Endothelial cell of umbilical vein (primary cell): Measurements from ENCODE around the gene TUBGCP3. TPM values are rescaled to one million over a fixed set of nuclear protein-coding genes. Genes with fewer than 3 reads are reported as not detected.

Experiments
- BruUV-seq: library from RNA; stranded (reverse); fragments of 400-500 nt; replicated peaks from 2 replicates; lab custom pipeline; 2021; lab: Mats Ljungman, UMichigan
- CTCF ChIA-PET: fragments of 300-600, 350-600 bp; sonication (Branson Sonifier 250); formaldehyde crosslinking; loops from one replicate; lab custom pipeline; 2021; ENCODE audit warnings: antibody characterized with exemption, inconsistent platforms; lab: Charles Lee
- POLR2A ChIA-PET: fragments of 300-600, 350-600 bp; sonication (Branson Sonifier 250); formaldehyde crosslinking; loops from one replicate; lab custom pipeline; 2021; ENCODE audit warnings: antibody characterized with exemption, inconsistent platforms; lab: Charles Lee
- DNase-seq: peaks from one replicate; pipeline ENCODE4 v3.0.0-alpha.2; 2011; ENCODE audit warnings: low read depth, low spot score
- FAIRE-seq: peaks from 2 replicates; lab custom pipeline; 2011; peaks lifted over from hg19 to GRCh38; lab: Jason Lieb, UNC
- H2AFZ ChIP-seq: 2 replicates; pipeline ENCODE4 v1.6.0; 2012; ENCODE audit warnings: low read depth, low read length, control low read depth, inconsistent platforms
- H3K27ac ChIP-seq: 2 replicates; pipeline ENCODE4 v1.5.1; 2011; ENCODE audit warnings: low read depth, mild to moderate bottlenecking, control low read depth, low read length, moderate library complexity; ENCODE audit not compliant: insufficient read depth
- H3K27me3 ChIP-seq, 2 experiments: 2 replicates each; pipeline versions ENCODE4 v1.6.0 to v1.6.1; 2011; ENCODE audit warnings: low read length in 2 of 2, mixed read lengths in 1 of 2; ENCODE audit not compliant: control insufficient read depth in 2 of 2, insufficient read depth in 2 of 2
- H3K36me3 ChIP-seq, 2 experiments: 2 replicates in 1 of 2; 3 replicates in 1 of 2; pipeline ENCODE4 v1.5.1; 2011; ENCODE audit warnings: low read length in 2 of 2, mild to moderate bottlenecking in 1 of 2, moderate library complexity in 1 of 2; ENCODE audit not compliant: control insufficient read depth in 2 of 2, insufficient read depth in 2 of 2; ENCODE audit errors: extremely low read depth in 1 of 2
- H3K4me1 ChIP-seq: 3 replicates; pipeline ENCODE4 v1.5.1; 2011; ENCODE audit warnings: mild to moderate bottlenecking, low read length; ENCODE audit not compliant: control insufficient read depth, insufficient read depth; ENCODE audit errors: extremely low read depth
- H3K4me2 ChIP-seq: 2 replicates; pipeline ENCODE4 v1.6.1; 2011; ENCODE audit warnings: low read length, control low read depth, mixed read lengths; ENCODE audit not compliant: insufficient read depth
- H3K4me3 ChIP-seq, 3 experiments: fragments of 200-600 bp in 1 of 3; sonication (generic), shearing (Covaris generic) in 1 of 3; replicated peaks in 1 of 3; 2 replicates each; pipeline ENCODE4 v1.5.1; 2011 to 2016; ENCODE audit warnings: control low read depth in 3 of 3, low read length in 3 of 3, mild to moderate bottlenecking in 2 of 3, inconsistent platforms in 1 of 3, low read depth in 1 of 3, moderate library complexity in 1 of 3; ENCODE audit not compliant: insufficient read depth in 1 of 3
- H3K79me2 ChIP-seq: 2 replicates; pipeline ENCODE4 v1.6.0; 2012; ENCODE audit warnings: low read length, inconsistent platforms; ENCODE audit not compliant: control insufficient read depth, insufficient read depth
- H3K9ac ChIP-seq: replicated peaks from 2 replicates; pipeline ENCODE3; 2011; ENCODE audit warnings: low read length, control low read depth; ENCODE audit not compliant: insufficient read depth; ENCODE audit errors: extremely low read depth
- H3K9me1 ChIP-seq: replicated peaks from 3 replicates; pipeline ENCODE4 v1.6.0; 2011; ENCODE audit warnings: mild to moderate bottlenecking, low read length; ENCODE audit not compliant: control insufficient read depth, insufficient read depth; ENCODE audit errors: extremely low read depth
- H3K9me3 ChIP-seq: replicated peaks from 2 replicates; pipeline ENCODE4 v1.5.1; 2012; ENCODE audit warnings: low read length, inconsistent platforms; ENCODE audit not compliant: control insufficient read depth, insufficient read depth
- H4K20me1 ChIP-seq: replicated peaks from 2 replicates; pipeline ENCODE3; 2011; ENCODE audit warnings: mild to moderate bottlenecking, low read length; ENCODE audit not compliant: control insufficient read depth, insufficient read depth; ENCODE audit errors: extremely low read depth
- CTCF ChIP-seq, 2 donors: IDR thresholded peaks; 1 replicate in 1 of 2; 2 replicates in 1 of 2; pipeline ENCODE4 v1.5.1; 2011; ENCODE audit warnings: low read length in 2 of 2, mild to moderate bottlenecking in 2 of 2, moderate library complexity in 2 of 2, control low read depth in 1 of 2, inconsistent platforms in 1 of 2, low read depth in 1 of 2; ENCODE audit not compliant: insufficient read depth in 1 of 2; ENCODE audit errors: extremely low read depth in 1 of 2
- EZH2 ChIP-seq: IDR thresholded peaks from 2 replicates; pipeline ENCODE4 v1.6.1; 2012; ENCODE audit warnings: borderline replicate concordance, low read depth, mild to moderate bottlenecking, moderate library complexity, low read length, inconsistent platforms; ENCODE audit not compliant: severe bottlenecking
- FOS ChIP-seq: IDR thresholded peaks from 2 replicates; pipeline ENCODE4 v1.6.1; 2011; ENCODE audit warnings: mild to moderate bottlenecking, low read length, moderate library complexity, borderline replicate concordance; ENCODE audit not compliant: insufficient read depth
- GATA2 ChIP-seq: IDR thresholded peaks from 2 replicates; pipeline ENCODE4 v1.7.0; 2011; ENCODE audit warnings: low read depth, mild to moderate bottlenecking, moderate library complexity, mixed read lengths, low read length; ENCODE audit not compliant: insufficient read length, insufficient read depth
- POLR2A ChIP-seq: IDR thresholded peaks from 2 replicates; pipeline ENCODE4 v1.6.1; 2012; ENCODE audit warnings: low read depth, mild to moderate bottlenecking, control low read depth, low read length
- POLR2AphosphoS5 ChIP-seq: IDR thresholded peaks from 2 replicates; pipeline ENCODE4 v1.6.1; 2012; ENCODE audit warnings: low read depth, mild to moderate bottlenecking, control low read depth, low read length, moderate library complexity; ENCODE audit not compliant: insufficient read depth
- dilution Hi-C: fragments of 300-500 bp; cut with MboI; formaldehyde crosslinking; loops from one replicate; pipeline ENCODE4 v1.15.0; 2019; ENCODE audit warnings: low sequenced_read_pairs; ENCODE audit not compliant: extremely low pct_ligation_motif_present
- intact Hi-C: fragments of 100-400 bp; cut with micrococcal nuclease; formaldehyde crosslinking; loops from one replicate; pipeline ENCODE4 v1.10.0; 2022
- polyA plus RNA-seq, 4 experiments: library from polyadenylated mRNA; depleted of rRNA in 3 of 4; stranded (reverse) in 3 of 4; unstranded in 1 of 4; fragments of >200 nt; gene quantifications; 2 replicates each; pipeline versions ENCODE4 v1.2.1 to v1.2.3, GENCODE V29; 2011 to 2012; ENCODE audit warnings: missing spikeins in 1 of 4
- total RNA-seq: library from RNA; stranded (reverse); gene quantifications from 2 replicates; pipeline ENCODE4 v1.2.3, GENCODE V29; 2021

The TUBGCP3 gene
- total and polyA plus RNA-seq, 2 donors (not counting 3 experiments of a cell fraction or from before 2014, with no cell fraction given): 36.4 to 47.7 TPM

GRCh38 chr13:112469071-112469745 is 118.7 kb downstream of the TUBGCP3 start:
- dilution Hi-C loops (no loop called here), intact Hi-C loops (no loop called here)
- H4K20me1 ChIP-seq: no peaks in the 10 kb centered on the region
- H3K4me2 ChIP-seq: no peak overlapping the region
- DNase-seq: no peak
- no peak overlapping the region for H2AFZ ChIP-seq
- no peaks in the 10 kb centered on the region for H3K79me2 ChIP-seq
- POLR2A ChIA-PET: no interaction called here
- H3K27ac ChIP-seq: no peak overlapping the region
- no peaks in the 10 kb centered on the region for H3K36me3 ChIP-seq
- H3K9me1 ChIP-seq: no peaks in the 10 kb centered on the region
- H3K4me3 ChIP-seq: no peak overlapping the region
- no TSS peak for BruUV-seq
- H3K27me3 ChIP-seq: no peaks in the 10 kb centered on the region
- no peaks in the 10 kb centered on the region for H3K4me1 ChIP-seq
- H3K9me3 ChIP-seq: no peaks in the 10 kb centered on the region
- H3K9ac ChIP-seq: no peak overlapping the region
- CTCF ChIA-PET: interaction anchor here (0.8 kb wide), 1 partner anchor 10 kb away, joined by 3 read pairs; no protein-coding TSS in a partner anchor
- TF ChIP-seq GATA2 (no peak), POLR2A (no peak), FOS (no peak), CTCF (IDR thresholded peaks at IDR 0.05; ENCODE audit: extremely low read depth in 1 of 2, insufficient read depth in 1 of 2, low read depth in 1 of 2, low read length in 2 of 2) (no peak), EZH2 (no peak), POLR2AphosphoS5 (no peak)
- FAIRE-seq: no peak
